ENCODE measurements around the gene SOCS3.
A peak's percentile ranks its signal among the peaks of the same experiment; 100 is the strongest.

SOCS3 gene, protein sequence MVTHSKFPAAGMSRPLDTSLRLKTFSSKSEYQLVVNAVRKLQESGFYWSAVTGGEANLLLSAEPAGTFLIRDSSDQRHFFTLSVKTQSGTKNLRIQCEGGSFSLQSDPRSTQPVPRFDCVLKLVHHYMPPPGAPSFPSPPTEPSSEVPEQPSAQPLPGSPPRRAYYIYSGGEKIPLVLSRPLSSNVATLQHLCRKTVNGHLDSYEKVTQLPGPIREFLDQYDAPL

DNA sequence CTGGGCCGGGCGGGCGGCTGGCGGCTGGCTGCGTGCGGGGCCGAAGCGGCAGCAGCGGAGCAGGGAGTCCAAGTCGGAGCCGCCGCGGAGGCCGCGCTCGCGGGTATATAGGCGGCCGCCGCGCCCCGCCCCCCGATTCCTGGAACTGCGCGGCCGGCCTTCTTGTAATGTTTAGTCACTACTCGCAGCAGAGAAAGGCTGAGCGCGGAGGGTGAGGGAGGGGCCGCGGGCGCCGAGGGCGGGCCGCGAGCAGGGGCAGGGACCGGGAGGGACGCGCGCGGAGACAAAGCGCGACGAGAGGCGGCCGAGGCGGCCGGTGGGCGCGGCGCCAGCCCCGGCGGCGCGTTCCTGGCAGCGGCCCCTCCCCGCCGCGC lies at the start of gene SOCS3:
TSS of gene SOCS3 (minus strand) at position 81 of the 374 bp plus-strand sequence. CDS start 982 bp downstream, outside the sequence.
- Histone ChIP-seq H3K4me3 (ENCODE audit: low read length) (peak within 1 kb of the TSS; percentile 99), H3K79me2 (ENCODE audit: low read length) (peaks cover 47% of the 10 kb centered on the region), H3K4me1 (ENCODE audit: low read length) (peaks cover 56% of the 10 kb centered on the region), H3K9ac (ENCODE audit: low read length) (peak within 1 kb of the TSS; percentile 99), H2AFZ (ENCODE audit: low read depth, low read length) (no peak within 1 kb of the TSS), H3K4me2 (ENCODE audit: low read length) (peak within 1 kb of the TSS; percentile 99), H3K36me3 (replicated peaks; ENCODE audit: low read depth, low read length) (peaks cover 41% of the 10 kb centered on the region), H3K27ac (ENCODE audit: low read length) (peak within 1 kb of the TSS; percentile 91), H3K9me3 (ENCODE audit: insufficient read depth, low read length) (no peaks in the 10 kb centered on the region), H3K27me3 (ENCODE audit: low read depth, low read length) (peaks cover 18% of the 10 kb centered on the region), H4K20me1 (ENCODE audit: insufficient read depth, low read length) (peaks cover 45% of the 10 kb centered on the region)
- TF ChIP-seq EZH2phosphoT487 (IDR thresholded peaks at IDR 0.05; ENCODE audit: low read depth), result no peak
- TF ChIP-seq, protein P1, sequence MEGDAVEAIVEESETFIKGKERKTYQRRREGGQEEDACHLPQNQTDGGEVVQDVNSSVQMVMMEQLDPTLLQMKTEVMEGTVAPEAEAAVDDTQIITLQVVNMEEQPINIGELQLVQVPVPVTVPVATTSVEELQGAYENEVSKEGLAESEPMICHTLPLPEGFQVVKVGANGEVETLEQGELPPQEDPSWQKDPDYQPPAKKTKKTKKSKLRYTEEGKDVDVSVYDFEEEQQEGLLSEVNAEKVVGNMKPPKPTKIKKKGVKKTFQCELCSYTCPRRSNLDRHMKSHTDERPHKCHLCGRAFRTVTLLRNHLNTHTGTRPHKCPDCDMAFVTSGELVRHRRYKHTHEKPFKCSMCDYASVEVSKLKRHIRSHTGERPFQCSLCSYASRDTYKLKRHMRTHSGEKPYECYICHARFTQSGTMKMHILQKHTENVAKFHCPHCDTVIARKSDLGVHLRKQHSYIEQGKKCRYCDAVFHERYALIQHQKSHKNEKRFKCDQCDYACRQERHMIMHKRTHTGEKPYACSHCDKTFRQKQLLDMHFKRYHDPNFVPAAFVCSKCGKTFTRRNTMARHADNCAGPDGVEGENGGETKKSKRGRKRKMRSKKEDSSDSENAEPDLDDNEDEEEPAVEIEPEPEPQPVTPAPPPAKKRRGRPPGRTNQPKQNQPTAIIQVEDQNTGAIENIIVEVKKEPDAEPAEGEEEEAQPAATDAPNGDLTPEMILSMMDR (IDR thresholded peaks at IDR 0.05; ENCODE audit: low read depth, low read length), result no peak

DNA sequence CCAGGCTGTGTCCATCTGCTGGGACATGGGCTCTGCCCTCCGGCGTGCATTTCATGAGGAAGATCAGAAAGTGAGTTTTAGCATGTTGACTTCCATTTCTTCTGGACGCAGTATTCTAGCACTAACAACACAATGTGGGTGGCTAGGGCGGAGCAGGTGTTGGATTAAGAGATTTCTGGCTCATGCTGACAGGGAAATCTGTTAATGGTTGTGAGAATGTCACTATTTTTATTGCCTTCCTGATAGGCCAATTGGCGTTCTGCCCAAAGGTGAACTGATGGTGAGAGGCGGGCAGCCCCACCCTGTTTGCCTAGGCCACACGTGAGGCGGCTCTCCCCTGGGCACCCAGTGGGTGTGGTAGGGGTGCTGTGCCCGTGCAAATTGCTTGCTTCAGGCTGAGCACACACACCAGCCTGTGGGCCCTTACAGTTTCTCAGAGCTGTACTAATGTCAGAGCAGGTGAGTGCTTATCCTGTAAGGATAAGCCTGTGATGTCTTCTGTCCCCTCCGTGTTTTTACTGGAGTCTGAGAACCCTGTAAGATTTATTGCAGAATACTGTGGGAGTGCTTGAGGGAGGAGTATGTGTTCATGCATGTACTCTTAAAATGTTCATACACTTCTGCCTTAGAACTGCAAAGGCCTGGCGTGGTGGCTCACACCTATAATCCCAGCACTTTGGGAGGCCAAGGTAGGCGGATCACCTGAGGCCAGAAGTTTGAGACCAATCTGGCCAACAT lies 49.5 kb upstream of the SOCS3 start:
- Histone ChIP-seq H2AFZ (ENCODE audit: low read depth, low read length) (no peak overlapping the region), H3K36me3 (replicated peaks; ENCODE audit: low read depth, low read length) (peaks cover 63% of the 10 kb centered on the region), H3K27ac (ENCODE audit: low read length) (no peak overlapping the region), H3K4me3 (ENCODE audit: low read length) (no peak overlapping the region), H3K9me3 (ENCODE audit: insufficient read depth, low read length) (no peaks in the 10 kb centered on the region), H3K27me3 (ENCODE audit: low read depth, low read length) (no peaks in the 10 kb centered on the region), H3K4me1 (ENCODE audit: low read length) (no peaks in the 10 kb centered on the region), H3K79me2 (ENCODE audit: low read length) (peaks cover 94% of the 10 kb centered on the region), H4K20me1 (ENCODE audit: insufficient read depth, low read length) (peaks cover 91% of the 10 kb centered on the region), H3K4me2 (ENCODE audit: low read length) (no peak overlapping the region), H3K9ac (ENCODE audit: low read length) (no peak overlapping the region)
- TF ChIP-seq, protein P1 (IDR thresholded peaks at IDR 0.05; ENCODE audit: low read depth, low read length), result no peak
- no peak for TF ChIP-seq EZH2phosphoT487 (IDR thresholded peaks at IDR 0.05; ENCODE audit: low read depth)

DNA sequence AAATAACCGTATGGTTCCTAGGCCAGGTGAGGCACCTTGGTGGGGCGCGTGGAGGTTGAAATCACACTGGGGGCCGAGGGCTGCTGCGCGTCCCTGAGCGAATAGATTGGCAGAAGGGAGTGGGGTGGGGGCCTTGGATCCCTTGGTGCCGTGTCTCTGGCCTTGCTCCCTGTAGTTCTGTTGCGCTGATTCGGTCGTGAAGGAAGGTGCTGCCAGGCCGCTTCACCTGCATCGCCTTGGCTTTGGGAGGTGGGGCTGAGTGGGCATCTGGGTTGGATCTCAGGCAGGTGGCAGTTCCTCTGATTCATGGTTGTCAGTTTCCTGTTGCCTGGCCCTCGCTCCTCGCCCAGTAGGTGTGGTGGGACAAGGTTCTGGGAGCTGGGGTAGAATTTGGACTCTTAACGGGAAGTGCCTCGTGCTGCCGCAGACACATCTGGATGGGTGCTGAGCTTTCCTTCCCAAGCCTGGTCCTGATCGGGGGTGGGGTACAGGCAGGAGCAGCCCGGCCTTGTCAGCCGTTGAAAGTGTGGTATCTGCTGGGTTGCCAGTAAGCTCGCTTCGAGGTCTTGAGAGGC lies 48.7 kb upstream of the SOCS3 start:
- Histone ChIP-seq H3K27ac (ENCODE audit: low read length) (no peak overlapping the region), H3K4me1 (ENCODE audit: low read length) (no peaks in the 10 kb centered on the region), H3K9ac (ENCODE audit: low read length) (no peak overlapping the region), H3K4me3 (ENCODE audit: low read length) (no peak overlapping the region), H4K20me1 (ENCODE audit: insufficient read depth, low read length) (peaks cover 84% of the 10 kb centered on the region), H3K4me2 (ENCODE audit: low read length) (no peak overlapping the region), H3K79me2 (ENCODE audit: low read length) (peaks cover 94% of the 10 kb centered on the region), H3K9me3 (ENCODE audit: insufficient read depth, low read length) (no peaks in the 10 kb centered on the region), H3K27me3 (ENCODE audit: low read depth, low read length) (no peaks in the 10 kb centered on the region), H2AFZ (ENCODE audit: low read depth, low read length) (no peak overlapping the region), H3K36me3 (replicated peaks; ENCODE audit: low read depth, low read length) (peaks cover 65% of the 10 kb centered on the region)
- no peak for TF ChIP-seq EZH2phosphoT487 (IDR thresholded peaks at IDR 0.05; ENCODE audit: low read depth)
- TF ChIP-seq, protein P1 (IDR thresholded peaks at IDR 0.05; ENCODE audit: low read depth, low read length), result no peak

DNA sequence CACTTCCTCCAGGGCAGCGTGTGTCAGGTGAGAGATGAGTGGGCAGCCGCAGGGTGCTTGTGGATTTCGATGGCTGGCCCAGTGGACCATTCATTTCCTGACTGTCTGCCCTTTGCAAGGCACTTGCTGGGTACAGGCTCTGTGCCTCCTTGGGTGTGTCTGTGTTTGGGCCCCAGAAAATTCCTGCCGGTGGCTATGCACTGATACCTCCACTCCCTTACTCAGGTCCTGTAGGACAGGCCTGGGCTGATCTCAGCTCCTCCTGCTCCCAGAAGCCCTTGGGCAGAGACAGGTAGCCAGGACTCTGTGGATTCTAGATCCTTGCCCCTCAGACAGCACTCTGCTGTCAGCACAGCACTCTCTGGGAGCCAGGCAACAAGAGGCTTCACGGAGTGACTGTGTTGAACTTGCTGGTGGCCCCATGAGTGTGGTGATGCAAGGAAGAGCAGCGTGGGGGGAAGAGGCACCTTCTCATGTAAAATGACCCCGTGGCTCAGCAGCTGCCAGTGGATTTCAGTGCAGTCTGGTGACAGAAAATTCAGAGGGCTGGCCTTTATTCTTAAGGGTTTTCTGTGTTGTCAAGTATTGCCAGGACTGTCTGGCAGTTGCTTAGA lies 47.6 kb upstream of the SOCS3 start:
- no peaks in the 10 kb centered on the region for H3K9me3 ChIP-seq (ENCODE audit: insufficient read depth, low read length)
- H3K4me1 ChIP-seq (ENCODE audit: low read length), result no peaks in the 10 kb centered on the region
- no peak for TF ChIP-seq EZH2phosphoT487 (IDR thresholded peaks at IDR 0.05; ENCODE audit: low read depth)
- TF ChIP-seq, protein P1 (IDR thresholded peaks at IDR 0.05; ENCODE audit: low read depth, low read length), result no peak
- H3K4me2 ChIP-seq (ENCODE audit: low read length), result no peak overlapping the region
- H3K27ac ChIP-seq (ENCODE audit: low read length), result no peak overlapping the region
- H3K4me3 ChIP-seq (ENCODE audit: low read length), result no peak overlapping the region
- H4K20me1 ChIP-seq (ENCODE audit: insufficient read depth, low read length), result peaks cover 81% of the 10 kb centered on the region
- H2AFZ ChIP-seq (ENCODE audit: low read depth, low read length), result no peak overlapping the region
- peaks cover 93% of the 10 kb centered on the region for H3K79me2 ChIP-seq (ENCODE audit: low read length)
- no peaks in the 10 kb centered on the region for H3K27me3 ChIP-seq (ENCODE audit: low read depth, low read length)
- H3K36me3 ChIP-seq (replicated peaks; ENCODE audit: low read depth, low read length), result peaks cover 68% of the 10 kb centered on the region
- H3K9ac ChIP-seq (ENCODE audit: low read length), result no peak overlapping the region
